ENCODE results near the gene LCN1.

Gene LCN1

GRCh38 chr9:135488527-135488926 lies 32.7 kb upstream of the LCN1 start:
- no peak for DNase-seq (ENCODE audit: low spot score)

GRCh38 chr9:135489188-135489906 lies 31.9 kb upstream of the LCN1 start:
- no peak for DNase-seq (ENCODE audit: low spot score)

- no peak for DNase-seq (ENCODE audit: low spot score)
Observed at GRCh38 chr9:135490166-135490870, 30.9 kb upstream of the LCN1 start.

GRCh38 chr9:135490980-135491464 lies 30.2 kb upstream of the LCN1 start:
- DNase-seq (ENCODE audit: low spot score): no peak

- DNase-seq (ENCODE audit: low spot score): no peak
Observed at GRCh38 chr9:135491764-135492163, 29.5 kb upstream of the LCN1 start.

GRCh38 chr9:135492886-135493669 lies 28.2 kb upstream of the LCN1 start:
- no peak for DNase-seq (ENCODE audit: low spot score)

- no peak for DNase-seq (ENCODE audit: low spot score)
Observed at GRCh38 chr9:135494791-135495559, 26.3 kb upstream of the LCN1 start.

- no peak for DNase-seq (ENCODE audit: low spot score)
Observed at GRCh38 chr9:135498381-135499126, 22.7 kb upstream of the LCN1 start.

- DNase-seq (ENCODE audit: low spot score): peak; percentile 89
Observed at GRCh38 chr9:135499326-135500070, 21.7 kb upstream of the LCN1 start.

- DNase-seq (ENCODE audit: low spot score): no peak
Observed at GRCh38 chr9:135500071-135500524, 21.1 kb upstream of the LCN1 start.

- DNase-seq (ENCODE audit: low spot score): peak; percentile 89
Observed at GRCh38 chr9:135500525-135501260, 20.5 kb upstream of the LCN1 start, which contains the start of gene MRPS2. TSS of gene MRPS2 (plus strand) at chr9:135500682. CDS start at chr9:135500711, 29 bp downstream.

- peak; percentile 24 for DNase-seq (ENCODE audit: low spot score)
Observed at GRCh38 chr9:135501261-135502167, 19.7 kb upstream of the LCN1 start.

- DNase-seq (ENCODE audit: low spot score): no peak
Observed at GRCh38 chr9:135502168-135502872, 18.9 kb upstream of the LCN1 start.

- no peak for DNase-seq (ENCODE audit: low spot score)
Observed at GRCh38 chr9:135502873-135503321, 18.3 kb upstream of the LCN1 start.

- DNase-seq (ENCODE audit: low spot score): no peak
Observed at GRCh38 chr9:135503371-135504261, 17.6 kb upstream of the LCN1 start.

Measured in CD4-positive, alpha-beta T cell treated with Interleukin-15 for 4 hours (primary cell).